Measurements from ENCODE around the gene OR2G2.

GRCh38 chr1:247578946-247579460 is 9.2 kb upstream of the OR2G2 start:
- no peak for TF ChIP-seq CTCF (IDR thresholded peaks at IDR 0.05)
- TF ChIP-seq JUND (IDR thresholded peaks at IDR 0.05), result no peak
- no peak for TF ChIP-seq RXRA (IDR thresholded peaks at IDR 0.05; ENCODE audit: borderline replicate concordance, low read depth)
- TF ChIP-seq NRF1 (IDR thresholded peaks at IDR 0.05; ENCODE audit: low read depth, low read length), result no peak
- TF ChIP-seq REST (IDR thresholded peaks at IDR 0.05; ENCODE audit: low read depth, low read length), result no peak
- TF ChIP-seq USF2 (IDR thresholded peaks at IDR 0.05; ENCODE audit: borderline replicate concordance, low read depth, low read length), result no peak

Data from SK-N-SH (cell line).